Measurements from ENCODE around the gene ANKS1B. TPM values are rescaled to one million over a fixed set of nuclear protein-coding genes. Genes with fewer than 3 reads are reported as not detected.

ANKS1B gene
- total RNA-seq, 1 experiment from 2014 or later: 5.8 TPM

- DNase-seq (ENCODE audit: low spot score) (no peak), ATAC-seq (peak; percentile 66)
- no peak for TF ChIP-seq ELF4 (CRISPR knock-in tag; IDR thresholded peaks at IDR 0.05; ENCODE audit: low read depth)
- TF ChIP-seq MXD4 (CRISPR knock-in tag; IDR thresholded peaks at IDR 0.05; ENCODE audit: borderline replicate concordance): no peak
- TF ChIP-seq E2F4 (CRISPR knock-in tag; IDR thresholded peaks at IDR 0.05; ENCODE audit: borderline replicate concordance, low read depth): no peak
- no peak for TF ChIP-seq ZNF425 (CRISPR knock-in tag; conservative IDR thresholded peaks at IDR 0.05)
- ChIA-PET CTCF (no interaction called here), POLR2A (no interaction called here)
- Mint-ChIP-seq H3K4me1 (peaks cover 2% of the 10 kb centered on the region), H3K27ac (peak overlapping the region; percentile 89; the same call in 1 of the 2 replicates), H3K4me3 (no peak overlapping the region), H3K36me3 (no peaks in the 10 kb centered on the region), H3K27me3 (ENCODE audit: low read depth) (no peaks in the 10 kb centered on the region), H3K9me3 (peaks cover 18% of the 10 kb centered on the region)
Observed at GRCh38 chr12:99521664-99522063, 463.1 kb downstream of the ANKS1B start.

- Mint-ChIP-seq H3K36me3 (peaks cover 10% of the 10 kb centered on the region), H3K4me3 (no peak overlapping the region), H3K4me1 (no peaks in the 10 kb centered on the region), H3K27me3 (ENCODE audit: low read depth) (no peaks in the 10 kb centered on the region), H3K27ac (no peak overlapping the region), H3K9me3 (peaks cover 31% of the 10 kb centered on the region)
- no peak for DNase-seq (ENCODE audit: low spot score)
- ATAC-seq: no peak
- POLR2A ChIA-PET: no interaction called here
- CTCF ChIA-PET: no interaction called here
- TF ChIP-seq KAT7 (CRISPR knock-in tag; IDR thresholded peaks at IDR 0.05; ENCODE audit: borderline replicate concordance) (no peak), ATF3 (CRISPR knock-in tag; conservative IDR thresholded peaks at IDR 0.05) (no peak), CTCF (IDR thresholded peaks at IDR 0.05) (no peak), MAX (CRISPR knock-in tag; IDR thresholded peaks at IDR 0.05) (no peak), NR1H2 (CRISPR knock-in tag; IDR thresholded peaks at IDR 0.05) (no peak), SP1 (CRISPR knock-in tag; conservative IDR thresholded peaks at IDR 0.05) (no peak), STAT6 (CRISPR knock-in tag; conservative IDR thresholded peaks at IDR 0.05; ENCODE audit: low read depth) (no peak), ZMAT4 (CRISPR knock-in tag; IDR thresholded peaks at IDR 0.05) (no peak), ZBTB43 (CRISPR knock-in tag; IDR thresholded peaks at IDR 0.05) (no peak), USF1 (CRISPR knock-in tag; IDR thresholded peaks at IDR 0.05) (no peak), ZSCAN18 (CRISPR knock-in tag; IDR thresholded peaks at IDR 0.05) (no peak), ZNF281 (CRISPR knock-in tag; IDR thresholded peaks at IDR 0.05) (no peak), E2F4 (CRISPR knock-in tag; IDR thresholded peaks at IDR 0.05; ENCODE audit: borderline replicate concordance, low read depth) (no peak)
Observed at GRCh38 chr12:99513066-99513465, 471.7 kb downstream of the ANKS1B start.
